NK-92 (cell line): ENCODE measurements around the gene VAC14.

ENCODE experiments used
- DNase-seq: peaks from one replicate; lab custom pipeline; 2025; ENCODE audit not compliant: unreplicated experiment; lab: John Stamatoyannopoulos, UW

Gene VAC14

GRCh38 chr16:70694088-70694867 lies 106.7 kb downstream of the VAC14 start:
- no peak for DNase-seq

GRCh38 chr16:70692873-70693671 lies 107.9 kb downstream of the VAC14 start:
- no peak for DNase-seq

- no peak for DNase-seq
Observed at GRCh38 chr16:70692130-70692872, 108.7 kb downstream of the VAC14 start.

GRCh38 chr16:70691223-70692129 lies 109.5 kb downstream of the VAC14 start:
- no peak for DNase-seq

GRCh38 chr16:70689970-70690891 lies 110.7 kb downstream of the VAC14 start:
- DNase-seq = no peak

GRCh38 chr16:70689035-70689969 lies 111.7 kb downstream of the VAC14 start:
- no peak for DNase-seq

GRCh38 chr16:70688246-70688742 lies 112.7 kb downstream of the VAC14 start:
- no peak for DNase-seq

GRCh38 chr16:70687671-70688245 lies 113.2 kb downstream of the VAC14 start:
- DNase-seq = no peak

GRCh38 chr16:70687102-70687511 lies 113.9 kb downstream of the VAC14 start:
- no peak for DNase-seq

GRCh38 chr16:70686376-70687101 lies 114.4 kb downstream of the VAC14 start:
- no peak for DNase-seq

- no peak for DNase-seq
Observed at GRCh38 chr16:70685938-70686375, 115.0 kb downstream of the VAC14 start, which contains the start of gene MTSS2. Gene MTSS2, minus strand, starts transcription at chr16:70686053. Its CDS starts 262 bp downstream, at chr16:70685791.

GRCh38 chr16:70685061-70685937 lies 115.7 kb downstream of the VAC14 start:
- DNase-seq = no peak

- DNase-seq = no peak
Observed at GRCh38 chr16:70684146-70685060, 116.6 kb downstream of the VAC14 start.

GRCh38 chr16:70683146-70683944 lies 117.6 kb downstream of the VAC14 start:
- DNase-seq = no peak
